Activated CD8-positive, alpha-beta memory T cell treated with anti-CD3 and anti-CD28 coated beads, Interleukin-2, amount 50 U/mL, for 24 hours (primary cell): ENCODE results near the gene RBM33.
A peak's percentile ranks its signal among the peaks of the same experiment; 100 is the strongest.
"Not testable (repeated sequence)": the region's sequence is repeated elsewhere in the genome, so short reads cannot be mapped to it uniquely, and the experiment has no call there.

ENCODE experiments used
- DNase-seq: peaks from one replicate; pipeline ENCODE4 v3.0.0-alpha.2; 2020; ENCODE audit errors: extremely low read depth

Gene RBM33

DNA sequence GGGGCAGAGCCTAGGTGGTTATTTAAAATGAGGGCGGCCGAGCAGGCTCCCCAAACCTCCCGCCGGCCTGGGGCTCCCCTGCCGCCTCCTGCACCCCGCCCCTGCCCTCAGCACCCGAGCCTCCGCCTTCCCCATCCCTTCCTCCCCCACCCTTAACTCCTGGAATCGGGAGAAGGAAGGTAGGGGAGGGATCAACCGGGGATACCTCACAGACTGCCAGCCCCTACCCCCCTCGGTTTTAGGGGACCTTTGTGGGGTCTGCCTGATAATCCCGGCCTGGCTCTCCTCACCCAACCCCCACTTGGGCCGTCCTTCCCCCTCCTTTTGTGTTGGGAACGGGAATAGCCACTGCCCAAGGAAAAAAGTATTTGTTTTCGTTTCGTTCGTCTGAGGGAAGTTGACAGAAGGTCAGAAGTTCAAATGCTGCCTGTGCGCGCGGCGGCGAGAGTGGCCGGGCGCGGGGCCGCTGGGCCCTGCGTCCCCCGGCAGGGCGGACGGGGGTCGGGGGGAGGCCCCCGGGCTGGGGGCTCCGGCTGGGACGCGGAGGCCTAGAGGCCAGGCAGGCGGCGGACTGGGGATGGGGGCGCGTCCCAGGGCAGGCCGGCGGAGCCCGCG, 165.0 kb downstream of the RBM33 start:
- no peak for DNase-seq

DNA sequence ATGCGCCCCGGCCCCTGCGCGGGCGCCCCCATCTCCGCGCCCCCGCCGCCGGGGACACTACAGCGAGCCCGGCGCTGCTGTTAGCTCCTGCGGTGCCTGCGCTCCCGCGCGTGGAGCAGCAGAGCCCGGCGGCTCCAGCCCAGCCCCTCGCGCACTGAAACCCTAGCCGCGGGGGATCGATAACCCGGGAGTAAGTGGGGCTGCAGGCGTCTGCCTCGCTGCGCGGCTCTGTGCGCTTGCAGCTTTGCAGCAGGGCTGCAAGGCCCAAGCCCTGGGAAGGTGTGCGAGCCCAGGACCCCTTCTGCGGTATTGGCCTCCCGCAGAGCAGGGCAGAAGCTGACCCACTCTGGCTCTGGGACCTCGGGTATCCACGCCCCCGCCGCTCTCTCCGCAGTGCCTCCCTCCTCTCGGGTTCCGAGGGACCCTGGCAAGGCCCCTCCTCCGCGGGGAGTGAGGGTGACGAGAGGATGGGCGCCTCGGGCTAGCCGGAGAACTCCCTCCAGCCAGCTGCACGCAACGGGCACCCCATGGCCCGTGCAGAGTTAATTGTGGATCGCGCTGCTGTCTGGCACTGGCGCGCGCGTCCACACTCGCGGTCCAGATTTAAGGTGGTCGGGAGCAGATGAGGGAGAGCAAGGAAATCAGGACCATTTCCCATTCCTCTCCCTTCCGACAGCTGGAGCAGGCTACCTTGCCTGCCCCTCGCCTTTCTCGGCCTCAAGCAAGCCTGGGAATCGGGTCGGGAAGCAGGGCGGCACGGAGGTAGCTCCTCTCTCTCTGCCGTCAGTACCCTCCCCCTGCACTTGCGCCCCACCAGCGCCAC, 165.7 kb downstream of the RBM33 start:
- DNase-seq: no peak

DNA sequence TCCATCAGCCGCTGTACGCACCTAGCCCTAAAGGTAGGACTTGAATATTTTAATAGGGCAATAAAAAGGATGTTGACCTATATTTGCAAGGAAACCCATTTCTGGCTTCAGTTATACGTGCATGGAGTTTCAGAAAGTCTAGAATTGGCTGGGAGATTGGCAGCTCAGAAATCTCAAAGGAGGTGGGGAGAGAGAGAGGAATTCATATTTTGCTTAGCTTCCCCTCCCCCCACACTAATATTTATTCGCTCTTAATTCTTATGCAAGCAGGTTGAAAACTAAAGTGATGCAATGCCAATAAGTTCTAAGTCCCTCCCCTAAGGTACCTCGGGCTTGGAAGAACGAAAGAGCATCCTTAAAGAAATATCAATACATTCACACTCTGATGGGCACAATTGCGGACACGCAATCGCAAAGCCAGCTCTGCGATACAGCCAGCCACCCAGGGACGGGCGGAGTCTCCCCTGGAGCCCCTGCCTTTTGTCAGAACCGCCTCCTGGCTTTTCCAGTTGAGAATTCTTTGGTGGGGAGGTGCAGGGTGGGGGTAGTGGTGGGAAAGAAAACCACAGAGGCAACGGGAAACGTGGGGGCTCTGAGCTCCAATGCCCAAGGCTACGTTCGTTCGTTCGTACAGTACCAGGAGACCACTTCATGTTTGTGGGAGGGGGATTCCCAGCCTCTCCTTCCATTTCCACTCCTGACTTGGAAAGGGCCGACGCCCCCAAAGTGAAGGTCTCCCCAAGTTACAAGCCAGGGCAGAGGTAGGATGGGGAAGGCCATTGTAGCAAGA, 166.5 kb downstream of the RBM33 start:
- no peak for DNase-seq

DNA sequence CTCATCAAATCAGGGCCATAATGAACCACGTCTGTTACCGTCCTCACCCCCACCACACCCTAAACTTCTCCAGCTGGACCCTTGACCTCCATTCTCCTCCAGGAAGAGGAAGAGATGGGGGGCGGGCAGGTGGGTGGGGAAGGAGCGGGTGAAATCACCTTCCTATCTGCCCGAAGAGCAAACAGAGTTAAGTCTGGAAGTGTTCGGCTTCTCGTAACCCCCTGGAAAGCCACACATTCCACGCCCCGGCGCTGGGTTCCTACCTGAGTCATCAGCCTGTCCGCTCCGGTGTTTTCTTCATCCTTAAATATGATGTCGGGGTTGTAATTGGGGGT, 167.1 kb downstream of the RBM33 start:
- DNase-seq: no peak

DNA sequence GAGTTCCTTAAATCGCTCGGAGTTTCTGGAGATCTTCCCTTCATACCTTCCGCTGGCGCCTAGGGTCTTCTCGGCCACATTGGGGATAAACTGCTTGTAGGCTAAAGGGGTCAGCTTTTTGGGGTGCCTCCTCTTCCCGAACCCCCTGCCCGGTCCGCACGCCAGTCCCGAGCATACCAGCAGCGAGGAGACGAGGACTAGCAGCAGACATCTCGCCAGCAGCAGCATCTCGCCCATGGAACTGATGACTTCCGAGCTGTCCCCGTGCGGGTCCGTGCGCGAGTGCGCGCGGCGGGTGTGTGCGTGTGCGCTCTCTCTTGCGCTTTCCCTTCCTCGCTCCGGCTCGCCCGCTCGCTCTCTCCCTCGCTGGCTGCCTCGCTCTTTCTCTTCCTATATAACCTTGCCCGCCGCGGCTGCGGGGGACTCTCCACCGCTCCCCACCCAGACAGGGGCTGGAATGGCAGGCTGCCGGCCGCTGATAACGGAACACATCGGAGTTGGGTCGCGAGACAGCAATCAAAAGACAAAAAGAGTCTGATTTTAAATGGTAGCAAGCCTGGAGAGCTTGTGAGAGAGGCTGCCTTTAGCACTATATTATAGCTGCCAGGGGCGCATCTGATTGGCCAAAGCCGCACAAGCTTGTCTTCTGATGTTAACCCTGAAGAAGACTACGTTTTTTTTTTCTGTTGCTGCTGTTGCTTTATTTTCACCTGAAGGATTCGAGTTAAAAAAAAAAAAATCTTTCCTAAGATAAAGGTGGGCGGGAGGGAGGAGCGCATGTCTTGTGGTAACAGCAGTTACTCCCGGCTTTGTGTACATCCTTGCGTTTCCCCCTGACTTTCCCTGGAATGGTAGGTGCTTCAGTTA, 167.7 kb downstream of the RBM33 start, which contains the start of gene SHH:
TSS of gene SHH (minus strand) at position 569 of the 867 bp plus-strand sequence. CDS start at position 228, 341 bp downstream.
- no peak for DNase-seq

DNA sequence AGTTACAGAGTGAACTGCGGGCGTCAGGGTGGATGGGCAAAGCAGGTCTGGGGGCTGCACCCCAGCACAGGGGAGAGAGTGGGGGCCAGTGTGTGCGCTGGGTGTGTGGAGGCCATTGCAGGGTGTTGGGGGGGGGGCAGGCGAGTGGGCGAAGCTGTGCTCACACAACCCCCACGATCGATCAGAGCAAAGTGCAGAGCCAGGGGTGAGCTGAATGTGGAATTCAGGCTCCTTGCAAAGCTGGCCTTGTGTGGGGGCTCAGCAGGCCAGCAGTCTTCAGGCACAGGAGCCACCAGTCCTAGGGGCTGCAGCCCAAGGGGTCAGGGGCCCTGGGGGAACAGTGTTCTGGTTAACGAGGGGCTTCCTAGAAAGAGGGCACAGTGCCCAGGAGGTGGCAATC, 168.7 kb downstream of the RBM33 start:
- DNase-seq: no peak

DNA sequence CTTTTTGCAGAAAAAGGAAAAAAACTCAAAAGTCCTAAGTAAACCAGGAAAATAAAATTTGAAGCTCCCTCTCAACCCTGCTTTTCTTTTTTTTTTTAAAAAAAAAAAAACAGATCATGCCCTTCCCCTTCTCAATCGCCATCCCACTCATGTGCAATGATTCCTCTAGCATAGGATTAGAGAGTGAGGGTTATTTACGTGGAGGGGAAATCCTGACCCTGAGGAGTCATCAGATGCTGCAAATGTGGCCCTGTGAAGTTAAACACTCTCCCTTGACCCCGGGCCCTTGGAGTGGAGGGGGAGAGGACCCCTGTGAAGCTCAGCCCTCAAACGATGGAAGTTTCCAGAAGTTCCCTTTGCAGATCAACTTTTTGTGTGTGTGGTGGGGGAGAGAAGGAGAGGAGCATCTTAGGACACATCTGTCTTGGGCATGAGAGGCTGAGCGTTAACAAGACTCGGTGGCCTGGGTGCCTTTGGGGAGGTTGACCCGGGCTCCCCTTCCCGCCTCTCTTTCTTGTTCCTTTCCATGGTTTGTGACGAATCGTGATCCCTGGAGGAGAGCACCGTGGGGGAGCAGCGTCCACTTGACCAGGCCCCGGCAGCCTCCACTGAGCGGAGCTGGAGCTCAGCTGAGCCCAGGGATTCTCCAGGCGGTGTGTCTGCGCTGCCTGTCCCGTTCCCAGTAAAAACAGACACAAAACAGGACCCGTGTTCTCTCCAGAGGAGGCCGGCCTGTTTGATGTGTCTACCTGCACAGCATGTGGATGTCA, 169.3 kb downstream of the RBM33 start:
- no peak for DNase-seq

DNA sequence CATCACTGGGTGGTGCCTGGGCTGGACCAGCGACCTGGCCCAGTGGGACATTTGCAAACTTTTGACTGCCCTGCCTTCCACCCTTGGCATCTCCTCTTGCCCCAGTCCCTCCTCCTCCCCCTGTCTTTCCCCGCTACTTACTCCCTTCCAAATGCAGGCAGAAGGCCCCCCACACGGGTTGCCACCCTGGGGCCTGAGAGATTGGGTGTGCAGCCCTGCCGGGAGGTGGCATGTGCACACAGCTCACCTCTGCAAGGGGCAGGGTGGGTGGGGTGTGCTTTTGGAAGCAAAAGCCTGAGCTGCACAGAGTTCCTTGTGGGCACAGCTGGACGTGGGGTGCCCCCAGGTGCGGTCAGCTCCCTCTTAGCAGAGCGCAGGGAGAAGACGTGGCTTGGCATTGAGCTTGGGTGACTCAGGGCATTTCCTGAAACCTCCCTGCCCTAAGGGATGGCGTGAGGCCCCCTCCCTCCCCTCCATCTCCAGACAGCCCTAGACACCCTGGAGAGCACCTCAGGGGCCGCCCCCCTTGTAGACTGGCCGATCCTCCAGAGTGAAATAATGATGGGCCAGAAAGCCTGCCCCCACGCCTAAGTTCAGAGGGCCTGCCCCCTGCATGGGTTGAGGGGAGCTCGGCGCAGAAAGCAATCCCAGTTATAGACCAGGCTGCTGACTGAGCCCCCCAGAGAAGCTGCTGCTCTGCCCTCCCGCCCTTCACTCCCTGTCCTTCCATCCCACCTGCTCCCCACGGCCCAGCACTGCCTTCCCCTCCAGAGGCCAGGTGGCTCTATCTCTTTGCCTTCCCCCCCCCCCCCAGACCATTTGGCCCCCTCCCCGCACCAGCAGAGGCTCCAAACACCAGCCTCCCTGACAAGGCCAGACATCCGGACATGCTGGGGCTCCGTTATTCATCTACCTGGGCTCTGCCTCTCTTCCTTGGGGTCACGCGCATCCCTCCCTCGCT, 170.1 kb downstream of the RBM33 start:
- DNase-seq: no peak

DNA sequence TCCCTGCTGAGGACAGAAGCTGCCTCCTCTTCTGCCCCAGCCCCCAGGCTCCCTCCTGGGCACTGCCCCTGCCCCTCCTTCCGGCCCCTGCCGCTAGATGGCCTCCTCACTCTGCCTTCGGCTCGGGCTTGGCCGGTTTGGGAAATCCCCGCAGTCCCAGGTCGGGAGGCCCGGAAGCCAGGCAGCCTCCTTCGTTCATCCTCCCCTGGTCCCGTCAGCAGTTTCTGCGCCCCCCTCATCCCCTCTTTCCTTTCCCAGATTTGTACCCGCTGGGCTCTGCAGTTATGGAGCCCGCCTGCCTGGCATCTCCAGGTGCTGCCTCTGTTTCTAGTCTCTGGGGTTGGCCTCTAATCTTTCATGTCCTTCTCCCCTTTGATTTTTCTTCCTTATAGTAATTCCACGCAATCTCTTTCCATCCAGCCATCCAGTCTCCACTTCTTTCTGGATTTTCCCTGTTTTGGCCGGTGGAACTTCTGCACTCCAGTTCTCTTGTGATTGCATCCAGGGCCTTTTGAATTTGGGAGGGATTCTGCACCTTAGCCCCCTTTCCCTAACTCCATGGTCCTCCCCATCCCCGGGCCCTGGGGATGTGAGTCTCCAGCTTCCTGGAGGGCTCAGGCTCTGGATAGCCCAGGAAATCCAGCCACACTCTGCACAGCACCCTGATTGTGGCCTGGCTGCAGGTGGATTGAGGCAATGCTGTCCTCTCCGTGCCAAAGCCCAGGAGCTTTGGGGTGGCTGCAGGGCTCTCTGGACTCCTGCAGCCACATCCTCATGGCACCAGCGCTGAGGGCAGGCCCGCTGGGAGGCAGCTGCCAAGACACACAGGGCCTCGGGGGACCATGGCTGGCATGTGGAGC, 171.1 kb downstream of the RBM33 start:
- peak; percentile 39 for DNase-seq

DNA sequence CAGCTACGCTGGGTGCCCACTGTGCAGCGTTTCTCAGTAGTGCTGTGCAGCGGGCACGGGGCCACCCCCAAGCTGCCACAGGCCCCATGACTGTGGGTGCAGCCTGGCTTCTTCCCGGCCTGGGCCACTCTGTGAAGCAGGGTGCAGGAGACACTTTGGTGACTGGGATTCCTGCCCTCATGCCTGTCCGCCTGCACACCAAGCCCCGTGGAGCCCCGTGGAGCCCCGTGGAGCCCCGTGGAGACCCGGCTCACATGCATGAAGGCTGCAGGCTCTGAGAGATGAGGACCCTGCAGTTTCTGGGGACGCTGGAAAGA, 171.7 kb downstream of the RBM33 start:
- no peak for DNase-seq

DNA sequence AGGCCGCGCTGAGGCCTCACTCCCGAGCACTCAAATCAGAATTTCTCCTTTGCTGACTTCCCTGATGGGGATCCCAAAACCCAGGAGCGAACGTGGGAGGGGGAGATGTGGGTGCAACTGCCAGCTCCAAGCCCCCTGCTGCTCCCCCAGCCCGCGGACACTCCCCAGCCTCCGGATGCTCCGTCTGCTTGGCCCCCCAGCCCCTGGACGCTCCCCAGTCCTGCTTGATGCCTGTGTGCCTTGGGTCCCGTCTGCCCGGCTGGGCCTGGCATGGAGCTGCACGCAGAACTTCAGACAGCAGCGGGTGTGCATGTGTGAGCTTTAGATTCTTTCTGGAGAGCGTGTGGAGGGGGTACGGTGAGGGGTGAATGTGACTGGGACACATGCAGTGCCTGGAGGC, 172.5 kb downstream of the RBM33 start:
- DNase-seq: no peak

DNA sequence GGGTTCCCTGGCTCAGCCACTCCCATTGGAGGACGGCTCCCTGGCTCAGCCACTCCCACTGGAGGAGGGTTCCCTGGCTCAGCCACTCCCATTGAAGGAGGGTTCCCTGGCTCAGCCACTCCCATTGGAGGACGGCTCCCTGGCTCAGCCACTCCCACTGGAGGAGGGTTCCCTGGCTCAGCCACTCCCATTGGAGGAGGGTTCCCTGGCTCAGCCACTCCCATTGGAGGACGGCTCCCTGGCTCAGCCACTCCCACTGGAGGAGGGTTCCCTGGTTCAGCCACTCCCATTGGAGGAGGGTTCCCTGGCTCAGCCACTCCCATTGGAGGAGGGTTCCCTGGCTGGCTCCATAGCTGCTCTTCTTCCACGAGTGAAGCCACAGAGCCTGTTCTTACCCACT, 173.1 kb downstream of the RBM33 start:
- DNase-seq: not testable (repeated sequence)

DNA sequence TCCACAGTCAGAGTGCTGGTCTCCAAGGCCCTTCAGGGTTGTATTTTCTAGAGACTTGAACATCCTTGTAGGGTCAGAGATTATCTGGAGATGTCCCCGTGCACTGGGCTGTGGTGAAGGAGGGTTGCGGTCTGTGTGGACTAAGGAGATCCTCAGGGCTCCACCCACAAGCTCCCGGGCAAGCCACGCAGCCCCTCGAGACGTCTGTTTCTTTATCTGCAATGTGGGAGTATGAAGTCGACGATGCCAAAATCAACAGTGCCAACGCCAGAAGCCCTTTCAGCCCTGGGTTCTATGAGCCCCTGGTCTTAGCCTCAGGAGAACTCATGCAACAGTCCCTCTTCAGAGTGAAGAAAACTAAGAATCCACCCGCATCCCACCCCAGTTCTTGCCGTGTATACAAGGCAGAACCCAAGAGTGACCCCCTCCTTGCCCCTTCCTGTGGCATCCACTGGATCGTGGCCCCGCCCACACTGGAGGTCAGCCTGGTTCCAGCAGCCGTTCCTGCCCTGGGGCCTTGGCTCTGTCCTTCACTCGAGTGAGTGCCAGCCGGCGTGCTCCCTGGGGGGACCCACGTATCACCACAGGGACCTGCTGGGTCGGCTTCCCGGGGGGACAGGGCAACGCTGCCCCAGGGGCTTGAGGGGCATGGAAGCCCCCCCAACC, 173.8 kb downstream of the RBM33 start:
- no peak for DNase-seq

DNA sequence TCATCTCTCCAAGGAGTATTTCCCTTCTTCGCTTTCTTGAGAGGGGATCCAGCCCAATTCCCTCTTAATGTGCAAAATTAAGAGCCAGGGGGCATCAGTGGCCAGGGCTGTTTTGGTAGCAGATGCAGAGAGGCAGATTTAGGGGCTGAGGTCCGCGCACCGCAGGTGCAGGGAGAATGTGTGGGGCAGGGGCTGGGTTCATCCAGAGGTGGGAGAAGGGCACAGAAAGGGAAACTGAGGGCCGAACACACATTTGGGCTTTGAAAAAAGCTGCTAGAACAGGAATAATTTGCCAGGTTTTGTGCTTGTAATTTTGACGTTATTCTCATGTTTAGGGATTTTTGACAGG, 174.3 kb downstream of the RBM33 start:
- no peak for DNase-seq

DNA sequence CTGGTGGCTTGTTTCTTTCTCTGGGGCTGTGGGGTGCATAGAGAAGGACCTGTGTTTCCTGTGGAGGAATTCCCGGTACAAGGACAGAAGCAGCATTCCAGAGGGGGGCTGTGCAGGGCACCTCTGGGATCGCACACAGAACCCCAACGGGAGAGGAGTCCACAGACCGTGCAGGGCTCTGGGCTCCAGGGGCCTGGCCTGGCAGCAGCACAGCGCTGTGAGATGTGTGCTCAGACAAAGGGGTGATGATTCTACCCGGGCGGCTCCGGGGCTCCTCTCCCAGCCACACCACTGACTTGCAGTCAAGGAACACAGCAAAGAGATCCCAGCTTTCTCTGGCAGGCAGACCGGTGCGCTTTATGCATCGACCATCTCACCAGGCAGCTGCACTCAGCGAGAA, 174.7 kb downstream of the RBM33 start:
- DNase-seq: no peak

DNA sequence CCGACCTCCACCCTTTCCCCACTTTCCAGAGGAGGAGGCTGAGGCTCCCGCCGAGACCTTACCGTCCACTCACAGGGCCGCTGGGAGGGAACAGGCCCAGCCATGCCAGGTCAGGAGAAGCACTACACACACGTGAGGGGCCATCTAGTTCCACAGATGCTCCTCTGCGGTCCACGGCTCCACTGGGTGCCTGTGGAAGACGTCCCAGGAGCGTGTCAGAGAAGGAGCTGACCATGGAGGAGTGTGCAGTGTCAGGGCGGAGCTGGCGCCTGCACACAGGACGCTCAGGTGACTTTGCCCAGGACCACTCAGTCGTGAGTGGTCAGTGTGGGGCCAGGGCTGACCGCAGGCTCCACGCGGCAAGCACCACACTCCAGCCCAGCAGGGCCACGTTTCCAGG, 175.8 kb downstream of the RBM33 start:
- no peak for DNase-seq

DNA sequence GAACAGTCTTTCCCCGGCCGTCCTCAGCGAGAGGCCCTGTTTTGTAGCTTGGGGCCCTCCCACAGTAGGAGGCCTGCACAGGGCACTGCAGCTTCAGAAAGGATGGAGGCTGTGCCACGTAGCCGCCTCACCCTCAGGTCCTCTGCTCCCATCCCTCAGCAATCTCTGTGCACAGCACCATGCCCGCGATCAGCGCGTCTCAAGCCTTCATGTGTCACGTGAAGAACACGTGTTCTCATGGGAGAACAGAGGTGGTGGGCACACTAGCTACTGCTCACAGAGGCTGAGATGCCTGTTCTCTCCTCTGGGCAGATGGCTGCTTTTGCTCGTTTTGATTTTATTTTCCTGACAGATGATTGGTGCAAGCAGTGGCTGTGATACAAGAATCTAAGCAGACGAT, 176.3 kb downstream of the RBM33 start:
- no peak for DNase-seq

DNA sequence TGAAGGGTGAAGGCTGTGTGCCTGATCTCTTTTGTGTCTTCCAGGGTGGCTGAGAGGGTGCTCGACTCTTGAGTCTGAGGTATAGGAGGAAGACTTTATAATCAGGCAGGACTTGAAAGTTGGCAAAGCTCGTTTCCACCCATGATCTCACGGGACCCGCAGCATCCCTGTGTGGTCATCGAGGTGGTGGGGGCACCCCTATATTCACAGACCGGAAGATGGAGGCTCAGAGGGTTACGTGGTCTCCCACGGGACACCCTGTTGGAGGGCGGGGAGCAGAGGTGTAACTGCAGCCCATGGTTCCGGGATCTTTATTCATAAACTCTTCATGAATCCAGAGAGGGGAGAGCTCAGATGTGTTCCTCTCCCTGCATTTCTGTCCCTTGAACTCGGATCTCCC, 177.4 kb downstream of the RBM33 start:
- no peak for DNase-seq
